ENCODE results near the gene MYMX. TPM values are rescaled to one million over a fixed set of nuclear protein-coding genes. Genes with fewer than 3 reads are reported as not detected.
"Not testable (repeated sequence)": the region's sequence is repeated elsewhere in the genome, so short reads cannot be mapped to it uniquely, and the experiment has no call there.

Gene MYMX
- total RNA-seq, 3 donors from 2014 or later, result 0.39 TPM; not detected in 2

- intact Hi-C loops (cut with DNase I, micrococcal nuclease), result no loop called here
- H3K4me1 ChIP-seq (ENCODE audit: low read depth), result no peaks in the 10 kb centered on the region
- ATAC-seq (no peak), DNase-seq (no peak)
- TF ChIP-seq, protein P1, sequence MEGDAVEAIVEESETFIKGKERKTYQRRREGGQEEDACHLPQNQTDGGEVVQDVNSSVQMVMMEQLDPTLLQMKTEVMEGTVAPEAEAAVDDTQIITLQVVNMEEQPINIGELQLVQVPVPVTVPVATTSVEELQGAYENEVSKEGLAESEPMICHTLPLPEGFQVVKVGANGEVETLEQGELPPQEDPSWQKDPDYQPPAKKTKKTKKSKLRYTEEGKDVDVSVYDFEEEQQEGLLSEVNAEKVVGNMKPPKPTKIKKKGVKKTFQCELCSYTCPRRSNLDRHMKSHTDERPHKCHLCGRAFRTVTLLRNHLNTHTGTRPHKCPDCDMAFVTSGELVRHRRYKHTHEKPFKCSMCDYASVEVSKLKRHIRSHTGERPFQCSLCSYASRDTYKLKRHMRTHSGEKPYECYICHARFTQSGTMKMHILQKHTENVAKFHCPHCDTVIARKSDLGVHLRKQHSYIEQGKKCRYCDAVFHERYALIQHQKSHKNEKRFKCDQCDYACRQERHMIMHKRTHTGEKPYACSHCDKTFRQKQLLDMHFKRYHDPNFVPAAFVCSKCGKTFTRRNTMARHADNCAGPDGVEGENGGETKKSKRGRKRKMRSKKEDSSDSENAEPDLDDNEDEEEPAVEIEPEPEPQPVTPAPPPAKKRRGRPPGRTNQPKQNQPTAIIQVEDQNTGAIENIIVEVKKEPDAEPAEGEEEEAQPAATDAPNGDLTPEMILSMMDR (IDR thresholded peaks at IDR 0.05), result no peak
- no peaks in the 10 kb centered on the region for H3K9me3 ChIP-seq
- H3K36me3 ChIP-seq (ENCODE audit: low read depth), result no peaks in the 10 kb centered on the region
- H3K4me3 ChIP-seq, result no peak overlapping the region
Observed at GRCh38 chr6:44189257-44189656, 27.5 kb upstream of the MYMX start.

DNA sequence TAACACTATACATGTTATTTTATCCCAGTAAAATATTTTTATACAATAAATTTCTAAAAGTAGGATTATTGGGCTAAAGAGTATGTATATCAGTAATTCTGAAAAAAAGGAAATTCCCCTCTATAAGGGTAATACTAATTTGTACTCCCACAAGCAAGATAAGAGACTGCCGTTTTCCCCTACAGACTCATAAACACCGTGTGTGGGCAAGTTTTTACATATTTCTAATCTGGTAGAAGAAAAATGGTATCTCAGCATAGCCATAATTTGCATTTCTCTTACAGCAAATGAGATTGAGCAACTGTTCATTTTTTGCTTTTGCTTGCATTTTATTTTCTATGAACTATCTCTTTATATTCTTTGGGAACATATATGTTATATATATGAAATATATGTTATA, 26.0 kb upstream of the MYMX start:
- TF ChIP-seq, protein P1 (IDR thresholded peaks at IDR 0.05), result no peak
- Histone ChIP-seq H3K9me3 (no peaks in the 10 kb centered on the region), H3K36me3 (ENCODE audit: low read depth) (no peaks in the 10 kb centered on the region), H3K4me3 (no peak overlapping the region), H3K4me1 (ENCODE audit: low read depth) (no peaks in the 10 kb centered on the region)
- DNase-seq, result no peak
- intact Hi-C loops (cut with DNase I, micrococcal nuclease), result no loop called here
- ATAC-seq, result no peak

DNA sequence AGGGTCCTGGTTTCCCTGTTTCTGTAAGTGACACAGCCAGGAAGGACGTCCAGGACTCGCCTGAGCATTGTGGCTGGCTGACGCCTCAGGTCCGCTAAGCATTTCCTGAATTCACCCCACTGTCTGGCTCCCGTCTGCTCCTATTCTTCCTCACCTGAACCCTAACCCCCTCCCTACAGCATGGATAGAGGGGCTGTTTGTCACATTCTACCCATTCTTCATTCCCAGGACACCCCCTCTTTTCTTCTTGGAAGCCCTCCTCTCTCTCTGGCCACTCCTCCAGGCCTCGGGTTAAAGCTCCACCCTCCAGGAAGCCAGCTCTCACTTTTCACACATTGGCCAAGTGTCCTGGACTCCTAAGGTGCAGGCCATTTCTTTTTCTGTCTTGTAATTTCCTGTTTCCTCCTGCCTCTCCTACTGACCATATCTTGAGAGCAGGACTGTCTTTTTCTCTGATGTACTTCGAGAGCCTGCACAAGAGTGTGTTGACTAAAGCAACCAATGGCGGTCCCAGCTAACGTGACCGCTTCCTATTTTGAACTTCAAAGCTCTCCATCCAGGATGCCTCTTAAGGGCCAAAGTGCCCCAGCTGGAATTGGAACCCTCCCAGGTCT, 24.2 kb upstream of the MYMX start:
- no peak overlapping the region for H3K4me3 ChIP-seq

DNA sequence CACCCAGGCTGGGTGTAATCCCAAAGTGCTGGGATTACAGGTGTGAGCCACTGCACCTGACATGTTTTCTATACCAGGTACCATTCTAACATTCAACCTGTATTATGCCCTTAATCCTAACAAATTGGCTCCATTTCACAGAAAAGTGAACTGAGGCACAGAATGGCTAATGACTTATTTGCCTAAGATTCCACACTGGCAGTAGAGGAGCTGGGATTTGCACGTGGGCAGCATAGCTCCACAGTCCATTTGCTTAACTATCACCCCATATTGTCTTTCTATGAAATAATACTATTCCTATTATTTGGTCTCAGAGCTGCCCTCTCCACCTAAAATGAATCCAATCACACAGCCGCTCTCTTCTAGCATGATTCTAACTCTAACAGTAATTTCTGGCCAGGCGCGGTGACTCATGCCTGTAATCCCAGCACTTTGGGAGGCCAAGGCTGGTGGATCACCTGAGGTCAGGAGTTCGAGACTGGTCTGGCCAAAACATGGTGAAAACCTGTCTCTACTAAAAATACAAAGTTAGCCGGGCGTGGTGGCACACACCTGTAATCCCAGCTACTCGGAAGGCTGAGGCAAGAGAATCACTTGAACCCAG, 23.3 kb upstream of the MYMX start:
- H3K36me3 ChIP-seq (ENCODE audit: low read depth), result no peaks in the 10 kb centered on the region
- H3K4me1 ChIP-seq (ENCODE audit: low read depth), result no peaks in the 10 kb centered on the region

More for the DNA sequence above, 24.2 kb upstream of the MYMX start:
- TF ChIP-seq, protein P1 (IDR thresholded peaks at IDR 0.05), result no peak
- no peaks in the 10 kb centered on the region for H3K4me1 ChIP-seq (ENCODE audit: low read depth)
- peak; percentile 88 for ATAC-seq
- intact Hi-C loops (cut with DNase I, micrococcal nuclease), result no loop called here
- no peaks in the 10 kb centered on the region for H3K36me3 ChIP-seq (ENCODE audit: low read depth)
- no peaks in the 10 kb centered on the region for H3K9me3 ChIP-seq
- DNase-seq, result no peak

DNA sequence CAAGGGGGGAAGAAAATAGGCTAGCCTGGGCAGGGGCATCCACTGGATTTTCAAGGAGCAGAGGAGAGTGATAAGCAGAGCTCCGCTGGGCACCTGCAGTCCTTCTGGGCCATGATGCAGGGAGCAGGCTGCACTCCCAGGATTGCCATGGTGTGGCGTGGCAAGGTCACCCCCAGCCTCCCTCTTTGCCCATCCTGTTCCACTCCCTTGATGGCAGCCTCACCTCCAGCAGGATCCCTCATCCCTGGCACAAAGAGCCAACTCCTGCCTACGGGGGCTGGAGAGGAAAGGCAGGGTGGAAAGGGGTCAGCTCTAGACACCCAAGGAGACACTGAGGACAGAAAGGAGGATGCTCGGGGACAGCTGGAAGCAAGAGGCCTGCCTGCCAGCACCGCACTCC, 22.4 kb upstream of the MYMX start:
- intact Hi-C loops (cut with DNase I, micrococcal nuclease), result no loop called here
- H3K9me3 ChIP-seq, result no peaks in the 10 kb centered on the region
- no peak for DNase-seq
- TF ChIP-seq, protein P1 (IDR thresholded peaks at IDR 0.05), result no peak
- no peak for ATAC-seq
- no peaks in the 10 kb centered on the region for H3K36me3 ChIP-seq (ENCODE audit: low read depth)
- no peak overlapping the region for H3K4me3 ChIP-seq
- H3K4me1 ChIP-seq (ENCODE audit: low read depth), result no peaks in the 10 kb centered on the region

More for the DNA sequence above, 23.3 kb upstream of the MYMX start:
- DNase-seq, result no peak
- ATAC-seq, result no peak
- H3K9me3 ChIP-seq, result no peaks in the 10 kb centered on the region
- TF ChIP-seq, protein P1 (IDR thresholded peaks at IDR 0.05), result no peak
- intact Hi-C loops (cut with DNase I, micrococcal nuclease), result no loop called here
- no peak overlapping the region for H3K4me3 ChIP-seq

DNA sequence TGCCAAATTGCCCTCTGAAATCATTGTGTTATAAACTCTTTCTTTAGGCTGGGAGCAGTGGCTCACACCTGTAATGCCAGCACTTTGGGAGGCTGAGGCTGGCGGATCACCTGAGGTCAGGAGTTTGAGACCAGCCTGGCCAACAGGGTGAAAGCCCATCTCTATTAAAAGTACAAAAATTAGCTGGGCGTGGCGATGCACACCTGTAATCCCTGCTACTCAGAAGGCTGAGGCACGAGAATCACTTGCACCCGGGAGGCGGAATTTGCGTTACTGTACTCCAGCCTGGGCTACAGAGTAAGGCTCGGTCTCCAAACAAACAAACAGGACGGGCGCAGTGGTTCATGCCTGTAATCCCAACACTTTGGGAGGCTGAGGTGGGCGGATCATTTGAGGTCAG, 20.4 kb upstream of the MYMX start:
- H3K36me3 ChIP-seq (ENCODE audit: low read depth); H3K9me3 ChIP-seq; DNase-seq; intact Hi-C loops (cut with DNase I, micrococcal nuclease); H3K4me1 ChIP-seq (ENCODE audit: low read depth); H3K4me3 ChIP-seq; ATAC-seq: not testable (repeated sequence)

Data from mucosa of descending colon (tissue), 3 donors.